HFFc6 (cell line): ENCODE data around the gene DCDC2B. TPM values are rescaled to one million over a fixed set of nuclear protein-coding genes. Genes with fewer than 3 reads are reported as not detected.

Experiments
- DNase-seq: peaks from one replicate; pipeline ENCODE4 v3.0.0-alpha.2; 2018
- H3K27ac Mint-ChIP-seq: 2 replicates; pipeline ENCODE4 v1.8.0; 2020; ENCODE audit warnings: mild to moderate bottlenecking, mixed read lengths
- H3K27me3 Mint-ChIP-seq: 2 replicates; pipeline ENCODE4 v1.8.0; 2021; ENCODE audit warnings: mild to moderate bottlenecking, moderate library complexity, mixed read lengths; ENCODE audit not compliant: insufficient read depth
- H3K36me3 Mint-ChIP-seq: 2 replicates; pipeline ENCODE4 v1.8.0; 2021; ENCODE audit warnings: low read depth, mixed read lengths
- H3K4me1 Mint-ChIP-seq: 2 replicates; pipeline ENCODE4 v1.8.0; 2020; ENCODE audit warnings: low read depth, mixed read lengths
- H3K4me3 Mint-ChIP-seq: 2 replicates; pipeline ENCODE4 v1.8.0; 2020; ENCODE audit warnings: mild to moderate bottlenecking, moderate library complexity, mixed read lengths
- H3K9me3 Mint-ChIP-seq: 2 replicates; pipeline ENCODE4 v1.8.0; 2020; ENCODE audit warnings: mild to moderate bottlenecking, mixed read lengths
- CTCF ChIP-seq: fragments of 200-600 bp; sonication (generic); IDR thresholded peaks from 2 replicates; pipeline ENCODE4 v1.5.0; 2021; ENCODE audit warnings: antibody characterized with exemption, mild to moderate bottlenecking
- total RNA-seq, 6 experiments: library from RNA; stranded (reverse); fragmentation: NEBNext Ultra II Directional; extraction: Animal tissue kit (Norgen Biotek cat#: 25700); gene quantifications; 2 replicates in 1 of 6; 3 replicates in 5 of 6; pipeline ENCODE4 v1.2.3, GENCODE V29; 2021

DCDC2B gene
- total RNA-seq, 6 experiments from 2014 or later: not detected

- peaks cover 58% of the 10 kb centered on the region for H3K4me1 Mint-ChIP-seq
- H3K9me3 Mint-ChIP-seq: no peaks in the 10 kb centered on the region
- peak overlapping the region; percentile 95 for H3K27ac Mint-ChIP-seq
- peaks cover 10% of the 10 kb centered on the region for H3K27me3 Mint-ChIP-seq
- no peak for TF ChIP-seq CTCF
- peak overlapping the region; percentile 97 for H3K4me3 Mint-ChIP-seq
- DNase-seq: no peak
- H3K36me3 Mint-ChIP-seq: peaks cover 46% of the 10 kb centered on the region
Measured at GRCh38 chr1:32181563-32181962, 27.3 kb upstream of the DCDC2B start.

- H3K9me3 Mint-ChIP-seq: no peaks in the 10 kb centered on the region
- TF ChIP-seq CTCF: no peak
- no peak for DNase-seq
- peaks cover 60% of the 10 kb centered on the region for H3K4me1 Mint-ChIP-seq
- H3K27me3 Mint-ChIP-seq: peaks cover 10% of the 10 kb centered on the region
- peak overlapping the region; percentile 95; the same call in 1 of the 2 replicates for H3K27ac Mint-ChIP-seq
- peaks cover 48% of the 10 kb centered on the region for H3K36me3 Mint-ChIP-seq
- peak overlapping the region; percentile 97 for H3K4me3 Mint-ChIP-seq
Measured at GRCh38 chr1:32182060-32182459, 26.8 kb upstream of the DCDC2B start.

- 0 out of 2 replicates have a peak overlapping the region, but pooled peaks have one; percentile 2 for H3K27ac Mint-ChIP-seq
- DNase-seq: no peak
- H3K36me3 Mint-ChIP-seq: peaks cover 56% of the 10 kb centered on the region
- peaks cover 9% of the 10 kb centered on the region for H3K27me3 Mint-ChIP-seq
- TF ChIP-seq CTCF: no peak
- peaks cover 51% of the 10 kb centered on the region for H3K4me1 Mint-ChIP-seq
- no peaks in the 10 kb centered on the region for H3K9me3 Mint-ChIP-seq
- no peak overlapping the region for H3K4me3 Mint-ChIP-seq
Measured at GRCh38 chr1:32184650-32185049, 24.2 kb upstream of the DCDC2B start.

- TF ChIP-seq CTCF: no peak
- H3K9me3 Mint-ChIP-seq: no peaks in the 10 kb centered on the region
- peaks cover 50% of the 10 kb centered on the region for H3K36me3 Mint-ChIP-seq
- DNase-seq: no peak
- H3K4me3 Mint-ChIP-seq: peak overlapping the region; percentile 28; the same call in 1 of the 2 replicates
- peaks cover 40% of the 10 kb centered on the region for H3K4me1 Mint-ChIP-seq
- no peaks in the 10 kb centered on the region; the same call in 1 of the 2 replicates for H3K27me3 Mint-ChIP-seq
- H3K27ac Mint-ChIP-seq: peak overlapping the region; percentile 57
Measured at GRCh38 chr1:32186077-32186476, 22.8 kb upstream of the DCDC2B start.

- no peak for TF ChIP-seq CTCF
- peak overlapping the region; percentile 28; the same call in 1 of the 2 replicates for H3K4me3 Mint-ChIP-seq
- no peaks in the 10 kb centered on the region for H3K9me3 Mint-ChIP-seq
- H3K36me3 Mint-ChIP-seq: peaks cover 48% of the 10 kb centered on the region
- peak overlapping the region; percentile 57 for H3K27ac Mint-ChIP-seq
- DNase-seq: no peak
- no peaks in the 10 kb centered on the region; the same call in 1 of the 2 replicates for H3K27me3 Mint-ChIP-seq
- peaks cover 38% of the 10 kb centered on the region for H3K4me1 Mint-ChIP-seq
Measured at GRCh38 chr1:32186491-32186890, 22.4 kb upstream of the DCDC2B start.

GRCh38 chr1:32187850-32188249, 21.0 kb upstream of the DCDC2B start:
- Mint-ChIP-seq H3K27me3 (no peaks in the 10 kb centered on the region; the same call in 1 of the 2 replicates), H3K4me1 (peaks cover 34% of the 10 kb centered on the region), H3K9me3 (no peaks in the 10 kb centered on the region), H3K36me3 (peaks cover 52% of the 10 kb centered on the region), H3K4me3 (no peak overlapping the region), H3K27ac (no peak overlapping the region)
- DNase-seq: no peak
- TF ChIP-seq CTCF: no peak
